CD4-positive, CD25-positive, alpha-beta regulatory T cell (primary cell): Measurements from ENCODE around the gene SLC4A9. TPM values are rescaled to one million over a fixed set of nuclear protein-coding genes. Genes with fewer than 3 reads are reported as not detected.
A peak's percentile ranks its signal among the peaks of the same experiment; 100 is the strongest.

Experiments
- ATAC-seq, 2 donors: fragments of 150-1000 bp; cut with Tn5 transposase; one replicate each; pipeline ENCODE4 v1.10.0; 2021; ENCODE audit warnings: low read depth in 2 of 2, moderate number of reproducible peaks in 2 of 2, moderate library complexity in 1 of 2
- DNase-seq, 3 donors: peaks; one replicate each; pipeline versions ENCODE4 v3.0.0 to v3.0.0-alpha.2; 2012 to 2022; ENCODE audit warnings: mixed read lengths in 1 of 3
- H3K27ac ChIP-seq: one replicate; pipeline ENCODE4 v1.7.0; 2013; ENCODE audit warnings: mild to moderate bottlenecking, low read length; ENCODE audit not compliant: insufficient read depth, poor library complexity, severe bottlenecking
- H3K27me3 ChIP-seq: one replicate; pipeline ENCODE4 v1.7.0; 2013; ENCODE audit warnings: low read length; ENCODE audit not compliant: control insufficient read depth, insufficient read depth
- H3K36me3 ChIP-seq: one replicate; pipeline ENCODE4 v1.7.0; 2013; ENCODE audit warnings: mild to moderate bottlenecking, low read length, moderate library complexity; ENCODE audit not compliant: control insufficient read depth, insufficient read depth
- H3K4me1 ChIP-seq: 2 replicates; pipeline ENCODE4 v1.7.0; 2013; ENCODE audit warnings: mild to moderate bottlenecking, low read length; ENCODE audit not compliant: insufficient read depth, control insufficient read depth, poor library complexity, severe bottlenecking
- H3K4me3 ChIP-seq: one replicate; pipeline ENCODE4 v1.7.0; 2013; ENCODE audit warnings: low read depth, mild to moderate bottlenecking, low read length, moderate library complexity
- H3K9me3 ChIP-seq, 2 experiments: 1 replicate in 1 of 2; 2 replicates in 1 of 2; pipeline ENCODE4 v1.7.0; 2013; ENCODE audit warnings: low read length in 2 of 2, mild to moderate bottlenecking in 1 of 2, moderate library complexity in 1 of 2; ENCODE audit not compliant: control insufficient read depth in 2 of 2
- H3K27ac Mint-ChIP-seq, 3 donors: one replicate each; pipeline ENCODE4 v1.8.0; 2020 to 2022; ENCODE audit warnings: mild to moderate bottlenecking in 3 of 3, mixed read lengths in 3 of 3, moderate library complexity in 2 of 3
- H3K27me3 Mint-ChIP-seq: one replicate; pipeline ENCODE4 v1.8.0; 2022; ENCODE audit warnings: mild to moderate bottlenecking, mixed read lengths
- H3K36me3 Mint-ChIP-seq: one replicate; pipeline ENCODE4 v1.8.0; 2020; ENCODE audit warnings: mixed read lengths
- H3K4me1 Mint-ChIP-seq, 4 donors: one replicate each; pipeline ENCODE4 v1.8.0; 2020 to 2022; ENCODE audit warnings: mixed read lengths in 4 of 4, mild to moderate bottlenecking in 1 of 4
- H3K4me3 Mint-ChIP-seq, 4 donors: one replicate each; pipeline ENCODE4 v1.8.0; 2020 to 2022; ENCODE audit warnings: mild to moderate bottlenecking in 4 of 4, mixed read lengths in 4 of 4, moderate library complexity in 3 of 4
- H3K9me3 Mint-ChIP-seq, 7 donors: one replicate each; pipeline ENCODE4 v1.8.0; 2020 to 2022; ENCODE audit warnings: mixed read lengths in 7 of 7, mild to moderate bottlenecking in 3 of 7, moderate library complexity in 2 of 7
- polyA plus RNA-seq, 4 donors: library from polyadenylated mRNA; unstranded; fragments of 300-500 nt; fragmentation: Illumina TruSeq; gene quantifications; one replicate each; pipeline ENCODE4 v1.2.3, GENCODE V29; 2021
- total RNA-seq: library from RNA; stranded (reverse); gene quantifications from one replicate; pipeline ENCODE4 v1.2.3, GENCODE V29; 2022

SLC4A9 gene
- total and polyA plus RNA-seq, 5 donors from 2014 or later = not detected

DNA sequence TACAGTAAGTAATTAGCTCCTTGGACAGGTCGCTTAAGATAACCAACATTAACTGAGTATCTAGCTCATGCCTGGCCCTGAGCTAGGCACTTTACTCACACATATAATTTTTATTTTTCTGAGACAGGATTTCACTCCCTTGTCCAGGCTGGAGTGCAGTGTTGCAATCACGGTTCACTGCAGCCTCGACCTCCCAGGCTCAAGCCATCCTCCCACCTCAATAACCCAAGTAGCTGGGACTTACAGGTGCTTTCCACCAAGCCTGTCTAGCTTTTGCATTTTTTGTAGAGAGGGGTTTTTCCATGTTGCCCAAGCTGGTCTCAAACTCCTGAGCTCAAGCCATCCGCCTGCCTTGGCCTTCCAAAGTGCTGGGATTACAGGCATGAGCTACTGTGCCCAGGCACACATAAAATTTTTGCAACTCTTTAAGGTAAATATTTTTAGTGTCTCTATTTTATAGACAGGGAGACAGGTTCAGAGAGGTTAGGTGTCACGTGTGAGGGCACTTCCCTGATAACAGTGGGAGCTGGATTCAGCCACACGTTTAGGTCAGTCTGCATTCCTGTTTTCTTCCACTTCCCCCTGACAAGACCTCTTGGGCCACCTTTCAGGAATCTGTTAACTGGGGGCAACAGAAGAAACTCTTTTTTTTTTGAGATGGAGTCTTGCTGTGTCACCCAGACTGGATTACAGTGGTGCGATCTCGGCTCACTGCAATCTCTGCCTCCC is 31.8 kb upstream of the SLC4A9 start:
- Histone ChIP-seq H3K27ac (no peak overlapping the region), H3K27me3 (peaks cover 2% of the 10 kb centered on the region), H3K4me3 (no peak overlapping the region), H3K4me1 (no peaks in the 10 kb centered on the region), H3K9me3 (no peaks in the 10 kb centered on the region), H3K36me3 (no peaks in the 10 kb centered on the region)
- Mint-ChIP-seq H3K27me3 (peaks cover 9% of the 10 kb centered on the region), H3K27ac (no peak overlapping the region), H3K4me3 (no peak overlapping the region), H3K9me3 (no peaks in the 10 kb centered on the region), H3K4me1 (peaks cover 0 to 2% (median under 1%) of the 10 kb centered on the region in 4 donors), H3K36me3 (peaks cover 5% of the 10 kb centered on the region)
- ATAC-seq = no peak
- DNase-seq = no peak

DNA sequence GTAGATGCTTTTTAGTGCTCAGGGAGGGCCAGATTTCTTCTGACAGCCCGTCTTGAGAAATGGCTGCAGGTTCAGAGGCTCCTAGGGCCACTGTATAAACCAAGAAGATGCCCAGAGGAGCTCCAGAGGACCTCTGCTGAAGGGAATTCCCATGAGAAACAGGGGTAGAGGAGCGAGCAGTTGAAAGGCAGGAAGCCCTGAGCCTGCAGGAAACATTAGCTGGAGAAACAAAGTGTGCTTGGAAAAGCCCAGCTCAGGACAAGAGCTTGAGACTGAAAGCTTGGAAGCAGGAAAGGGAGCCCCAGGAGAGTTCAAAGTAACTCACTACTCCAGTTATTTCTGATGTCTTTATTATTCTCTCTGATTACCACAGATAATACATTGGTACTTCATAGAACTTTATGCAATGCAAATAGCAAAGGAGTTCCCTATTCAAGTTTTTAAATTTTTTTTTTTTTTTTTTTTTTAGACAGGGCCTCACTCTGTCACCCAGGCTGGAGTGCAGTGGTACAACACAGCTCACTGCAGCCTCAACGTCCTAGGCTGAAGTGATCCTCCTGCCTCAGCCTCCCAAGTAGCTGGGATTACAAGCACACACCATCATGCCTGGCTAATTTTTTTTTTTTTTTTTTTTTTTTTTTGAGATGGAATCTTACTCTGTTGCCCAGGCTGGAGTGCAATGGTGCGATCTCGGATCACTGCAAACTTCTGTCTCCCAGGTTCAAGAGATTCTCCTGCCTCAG is 30.1 kb upstream of the SLC4A9 start:
- no peaks in the 10 kb centered on the region for H3K9me3 Mint-ChIP-seq
- Histone ChIP-seq H3K9me3 (no peaks in the 10 kb centered on the region), H3K4me3 (no peak overlapping the region), H3K27ac (no peak overlapping the region), H3K4me1 (no peaks in the 10 kb centered on the region), H3K36me3 (no peaks in the 10 kb centered on the region), H3K27me3 (no peaks in the 10 kb centered on the region)
- H3K27ac Mint-ChIP-seq = no peak overlapping the region
- no peak for DNase-seq
- no peak overlapping the region for H3K4me3 Mint-ChIP-seq
- peaks cover 9% of the 10 kb centered on the region for H3K27me3 Mint-ChIP-seq
- no peak for ATAC-seq
- peaks cover 0 to 2% (median under 1%) of the 10 kb centered on the region in 4 donors for H3K4me1 Mint-ChIP-seq
- H3K36me3 Mint-ChIP-seq = peaks cover 9% of the 10 kb centered on the region

DNA sequence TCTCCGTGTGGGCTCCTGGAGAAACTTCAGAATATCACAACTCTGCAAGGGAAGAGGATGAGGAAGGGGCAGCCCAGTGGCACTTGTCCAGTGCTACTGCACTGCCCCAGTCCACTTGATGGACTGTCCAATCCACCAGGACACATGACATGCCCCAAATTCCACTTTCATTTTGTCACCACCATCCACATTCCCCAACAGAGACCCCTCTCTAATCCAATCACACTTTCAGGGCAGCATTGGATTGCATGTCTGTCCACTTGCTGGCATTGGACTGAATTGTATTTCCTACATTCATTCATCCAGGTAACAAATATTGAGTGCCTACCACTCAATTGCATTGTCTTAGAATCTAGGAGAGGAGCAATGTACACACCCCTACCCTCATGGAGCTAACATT is 28.4 kb upstream of the SLC4A9 start:
- Histone ChIP-seq H3K27ac (no peak overlapping the region), H3K36me3 (no peaks in the 10 kb centered on the region), H3K4me3 (no peak overlapping the region), H3K4me1 (no peaks in the 10 kb centered on the region), H3K9me3 (no peaks in the 10 kb centered on the region), H3K27me3 (no peaks in the 10 kb centered on the region)
- Mint-ChIP-seq H3K27me3 (peaks cover 2% of the 10 kb centered on the region), H3K9me3 (no peaks in the 10 kb centered on the region), H3K36me3 (peaks cover 9% of the 10 kb centered on the region), H3K27ac (no peak overlapping the region), H3K4me1 (peaks cover 0 to 2% (median 0%) of the 10 kb centered on the region in 4 donors), H3K4me3 (no peak overlapping the region)
- no peak for DNase-seq
- no peak for ATAC-seq

DNA sequence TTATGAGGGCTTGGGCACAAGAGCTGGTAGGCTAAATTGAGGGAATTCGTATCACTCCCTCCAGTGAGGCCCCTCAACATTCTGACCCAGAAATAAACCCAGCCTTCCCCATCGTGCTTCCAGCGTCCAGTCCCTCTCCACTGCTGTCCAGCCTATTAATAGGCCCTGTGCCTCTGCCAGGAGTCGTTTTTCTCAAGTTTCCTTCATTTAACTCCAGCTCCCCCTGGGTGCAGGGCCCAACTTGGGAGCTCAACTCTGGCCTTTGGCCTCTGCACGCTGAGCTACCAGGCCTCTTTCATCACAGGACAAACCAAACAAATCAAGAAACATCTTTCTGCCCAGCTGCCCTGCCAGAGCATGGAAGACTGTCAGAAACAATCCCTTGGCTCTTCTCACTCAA is 23.6 kb upstream of the SLC4A9 start:
- Mint-ChIP-seq H3K27ac (peak overlapping the region in 1 of 3 donors; percentile 20), H3K4me3 (no peak overlapping the region), H3K4me1 (peaks cover 0 to 10% (median 3%) of the 10 kb centered on the region in 4 donors), H3K9me3 (no peaks in the 10 kb centered on the region), H3K27me3 (no peaks in the 10 kb centered on the region), H3K36me3 (peaks cover 9% of the 10 kb centered on the region)
- H3K27me3 ChIP-seq = no peaks in the 10 kb centered on the region
- DNase-seq (no peak), ATAC-seq (no peak)
- H3K36me3 ChIP-seq = no peaks in the 10 kb centered on the region
- H3K4me1 ChIP-seq = no peaks in the 10 kb centered on the region
- no peak overlapping the region for H3K4me3 ChIP-seq
- no peak overlapping the region for H3K27ac ChIP-seq
- no peaks in the 10 kb centered on the region for H3K9me3 ChIP-seq

DNA sequence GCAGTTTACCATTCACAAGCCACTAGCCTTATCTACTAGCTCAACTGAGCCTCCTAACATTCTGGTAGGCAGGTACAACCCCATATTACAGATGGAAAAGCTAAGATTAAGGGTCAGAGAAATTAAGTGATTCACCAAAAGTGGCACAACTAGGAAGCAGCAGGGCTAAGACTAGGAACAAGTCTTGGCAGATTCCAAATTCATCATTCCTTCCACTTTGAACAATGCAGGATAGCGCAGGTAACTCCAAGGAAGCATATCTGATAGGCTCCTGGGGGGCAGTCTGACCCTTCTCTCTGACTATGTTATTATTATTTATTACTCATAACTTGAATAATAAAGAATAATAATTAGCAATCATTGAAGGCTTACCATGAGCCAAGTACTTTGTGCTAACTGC is 22.1 kb upstream of the SLC4A9 start:
- Mint-ChIP-seq H3K27me3 (no peaks in the 10 kb centered on the region), H3K4me3 (no peak overlapping the region), H3K27ac (no peak overlapping the region), H3K9me3 (no peaks in the 10 kb centered on the region), H3K36me3 (peaks cover 4% of the 10 kb centered on the region), H3K4me1 (peaks cover 4 to 24% (median 11%) of the 10 kb centered on the region in 4 donors)
- no peak overlapping the region for H3K27ac ChIP-seq
- DNase-seq (no peak), ATAC-seq (no peak)
- no peaks in the 10 kb centered on the region for H3K9me3 ChIP-seq
- no peak overlapping the region for H3K4me3 ChIP-seq
- peaks cover 11% of the 10 kb centered on the region for H3K4me1 ChIP-seq
- no peaks in the 10 kb centered on the region for H3K36me3 ChIP-seq
- no peaks in the 10 kb centered on the region for H3K27me3 ChIP-seq

DNA sequence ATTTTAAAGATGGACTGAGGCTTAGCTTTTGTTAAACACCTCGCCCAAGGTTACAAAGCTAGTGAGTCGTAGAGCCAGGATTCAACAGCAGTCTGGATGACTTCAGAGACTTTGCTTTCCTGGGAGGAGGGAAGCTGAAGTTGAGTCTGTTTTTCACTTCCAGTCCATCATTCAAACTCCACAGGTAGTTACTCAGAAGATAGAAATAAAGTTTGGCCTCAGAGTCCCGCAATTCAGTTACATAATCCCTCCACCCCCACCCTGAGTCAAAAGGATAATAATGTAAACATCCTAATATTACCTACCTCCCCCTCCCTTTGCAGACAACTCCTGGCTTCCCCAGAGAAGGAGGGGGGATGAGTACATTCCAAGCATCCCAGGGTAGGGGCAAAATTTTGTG is 21.7 kb upstream of the SLC4A9 start:
- Histone ChIP-seq H3K27me3 (no peaks in the 10 kb centered on the region), H3K36me3 (no peaks in the 10 kb centered on the region), H3K9me3 (no peaks in the 10 kb centered on the region), H3K27ac (no peak overlapping the region), H3K4me3 (no peak overlapping the region), H3K4me1 (peaks cover 16% of the 10 kb centered on the region)
- peak overlapping the region in 1 of 3 donors; percentile 25 for H3K27ac Mint-ChIP-seq
- H3K36me3 Mint-ChIP-seq = peaks cover 4% of the 10 kb centered on the region
- H3K9me3 Mint-ChIP-seq = no peaks in the 10 kb centered on the region
- ATAC-seq (no peak), DNase-seq (no peak)
- peaks cover 6 to 29% (median 13%) of the 10 kb centered on the region in 4 donors for H3K4me1 Mint-ChIP-seq
- no peaks in the 10 kb centered on the region for H3K27me3 Mint-ChIP-seq
- no peak overlapping the region for H3K4me3 Mint-ChIP-seq

DNA sequence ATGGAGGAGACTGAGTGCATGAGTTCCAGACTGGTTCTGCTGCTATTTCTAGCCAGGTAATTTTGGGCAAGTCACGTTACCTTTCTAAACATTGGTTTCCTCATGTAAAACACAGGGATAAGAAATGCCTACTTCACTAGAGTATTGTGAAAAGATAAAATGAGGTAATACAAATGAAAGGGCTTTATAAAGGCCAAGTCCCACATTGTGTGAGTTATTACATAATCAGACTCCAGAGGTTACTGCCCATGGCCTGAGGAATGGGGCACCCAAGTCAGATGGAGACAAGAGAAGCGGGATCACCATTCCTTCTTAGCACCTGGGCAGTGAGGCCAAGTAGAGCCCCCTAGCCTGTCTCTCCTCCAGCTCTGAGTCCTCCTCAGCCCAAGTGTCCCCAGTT is 21.1 kb upstream of the SLC4A9 start:
- Histone ChIP-seq H3K27ac (no peak overlapping the region), H3K36me3 (no peaks in the 10 kb centered on the region), H3K4me1 (peaks cover 16% of the 10 kb centered on the region), H3K27me3 (no peaks in the 10 kb centered on the region), H3K9me3 (no peaks in the 10 kb centered on the region), H3K4me3 (no peak overlapping the region)
- H3K9me3 Mint-ChIP-seq = no peaks in the 10 kb centered on the region
- ATAC-seq (no peak), DNase-seq (no peak)
- no peaks in the 10 kb centered on the region for H3K27me3 Mint-ChIP-seq
- H3K36me3 Mint-ChIP-seq = peaks cover under 1% of the 10 kb centered on the region
- peaks cover 6 to 34% (median 13%) of the 10 kb centered on the region in 4 donors for H3K4me1 Mint-ChIP-seq
- H3K4me3 Mint-ChIP-seq = no peak overlapping the region
- no peak overlapping the region for H3K27ac Mint-ChIP-seq
